ENCODE results near the gene SPATA3.
A peak's percentile ranks its signal among the peaks of the same experiment; 100 is the strongest.

- TF ChIP-seq EZH2 (IDR thresholded peaks at IDR 0.05; ENCODE audit: borderline replicate concordance) (no peak), CTCF (IDR thresholded peaks at IDR 0.05; ENCODE audit: poor library complexity) (peak; percentile 97), EZH2phosphoT487 (IDR thresholded peaks at IDR 0.05; ENCODE audit: low read depth, severe bottlenecking, unreplicated experiment) (no peak)
These were observed 8.5 kb upstream of the SPATA3 start for GRCh38 chr2:230987137-230988020.

Measured in hepatocyte (in vitro differentiated cells).